GM18861 (cell line): ENCODE results near the gene MPPED2.

Source experiments
- ATAC-seq: cut with Tn5 transposase; IDR thresholded peaks from one replicate; pipeline ENCODE4 v1.9.1; 2021; ENCODE audit not compliant: unreplicated experiment

The MPPED2 gene

GRCh38 chr11:30455025-30455424, 131.1 kb downstream of the MPPED2 start:
- no peak for ATAC-seq

GRCh38 chr11:30454541-30454940, 131.6 kb downstream of the MPPED2 start:
- no peak for ATAC-seq

- no peak for ATAC-seq
These were observed 132.0 kb downstream of the MPPED2 start for GRCh38 chr11:30454111-30454510.

GRCh38 chr11:30453705-30454104, 132.4 kb downstream of the MPPED2 start:
- ATAC-seq: no peak

- no peak for ATAC-seq
These were observed 133.3 kb downstream of the MPPED2 start for GRCh38 chr11:30452842-30453241.

- no peak for ATAC-seq
These were observed 134.0 kb downstream of the MPPED2 start for GRCh38 chr11:30452114-30452513.

- ATAC-seq: no peak
These were observed 134.5 kb downstream of the MPPED2 start for GRCh38 chr11:30451626-30452025.

GRCh38 chr11:30451167-30451566, 135.0 kb downstream of the MPPED2 start:
- no peak for ATAC-seq

- no peak for ATAC-seq
These were observed 139.0 kb downstream of the MPPED2 start for GRCh38 chr11:30447058-30447640.

GRCh38 chr11:30446520-30446919, 139.6 kb downstream of the MPPED2 start:
- ATAC-seq: no peak

- no peak for ATAC-seq
These were observed 141.1 kb downstream of the MPPED2 start for GRCh38 chr11:30445056-30445455.

GRCh38 chr11:30440510-30440909, 145.6 kb downstream of the MPPED2 start:
- ATAC-seq: no peak

GRCh38 chr11:30436801-30437200, 149.4 kb downstream of the MPPED2 start:
- ATAC-seq: no peak

GRCh38 chr11:30435488-30435887, 150.7 kb downstream of the MPPED2 start:
- ATAC-seq: no peak

GRCh38 chr11:30434901-30435300, 151.3 kb downstream of the MPPED2 start:
- no peak for ATAC-seq

- no peak for ATAC-seq
These were observed 152.3 kb downstream of the MPPED2 start for GRCh38 chr11:30433831-30434230.

- ATAC-seq: no peak
These were observed 153.4 kb downstream of the MPPED2 start for GRCh38 chr11:30432716-30433115.

GRCh38 chr11:30432178-30432577, 154.0 kb downstream of the MPPED2 start:
- no peak for ATAC-seq

GRCh38 chr11:30431127-30431814, 154.9 kb downstream of the MPPED2 start:
- ATAC-seq: no peak

GRCh38 chr11:30429550-30429949, 156.6 kb downstream of the MPPED2 start:
- no peak for ATAC-seq

- no peak for ATAC-seq
These were observed 159.4 kb downstream of the MPPED2 start for GRCh38 chr11:30426781-30427180.

- no peak for ATAC-seq
These were observed 161.3 kb downstream of the MPPED2 start for GRCh38 chr11:30424844-30425243.

GRCh38 chr11:30424321-30424720, 161.8 kb downstream of the MPPED2 start:
- ATAC-seq: no peak
